Measurements from ENCODE around the gene HAUS3.

Gene HAUS3

DNA sequence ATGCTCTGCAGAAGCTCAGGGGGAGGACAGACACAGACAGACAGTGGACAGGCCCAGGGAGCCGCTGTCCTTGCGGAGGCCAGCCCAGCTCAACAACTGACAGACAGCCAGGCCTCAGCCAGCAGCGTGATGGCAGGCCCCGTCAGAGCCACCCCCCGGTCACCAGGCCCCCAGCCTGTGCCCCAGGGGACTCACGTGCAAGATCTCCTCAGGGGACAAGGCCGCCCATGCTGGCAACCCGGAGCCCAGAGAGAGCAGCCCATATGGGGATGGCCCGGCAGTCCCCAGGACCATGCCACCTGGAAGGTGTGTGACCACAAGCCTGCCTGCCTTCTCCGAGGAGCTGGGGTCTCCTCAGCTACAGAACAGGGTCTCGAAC lies 48.0 kb upstream of the HAUS3 start:
- Histone ChIP-seq H3K27me3 (ENCODE audit: insufficient read depth, low read length, poor library complexity) (no peaks in the 10 kb centered on the region), H3K4me1 (ENCODE audit: insufficient read depth, low read length) (peaks cover 40% of the 10 kb centered on the region), H3K27ac (ENCODE audit: low read length) (peak overlapping the region; percentile 68), H3K36me3 (ENCODE audit: insufficient read depth, low read length) (no peaks in the 10 kb centered on the region), H3K9ac (ENCODE audit: low read depth, low read length) (peak overlapping the region; percentile 42; the same call in 1 of the 2 replicates), H3K4me2 (ENCODE audit: insufficient read depth, low read length) (peak overlapping the region; percentile 56; the same call in 1 of the 2 replicates), H3K9me3 (ENCODE audit: insufficient read depth, low read length, severe bottlenecking) (no peaks in the 10 kb centered on the region), H2AFZ (ENCODE audit: low read depth, low read length) (no peak overlapping the region), H3K4me3 (ENCODE audit: low read depth in 1 of 2, low read length in 2 of 2) (no peak overlapping the region), H4K20me1 (ENCODE audit: insufficient read depth, low read length) (peaks cover 3% of the 10 kb centered on the region; the same call in 1 of the 2 replicates), H3K79me2 (ENCODE audit: insufficient read depth, low read length) (no peaks in the 10 kb centered on the region)
- DNase-seq (no peak), ATAC-seq (ENCODE audit: insufficient read depth, low read depth) (no peak)
- TF ChIP-seq, protein P1, sequence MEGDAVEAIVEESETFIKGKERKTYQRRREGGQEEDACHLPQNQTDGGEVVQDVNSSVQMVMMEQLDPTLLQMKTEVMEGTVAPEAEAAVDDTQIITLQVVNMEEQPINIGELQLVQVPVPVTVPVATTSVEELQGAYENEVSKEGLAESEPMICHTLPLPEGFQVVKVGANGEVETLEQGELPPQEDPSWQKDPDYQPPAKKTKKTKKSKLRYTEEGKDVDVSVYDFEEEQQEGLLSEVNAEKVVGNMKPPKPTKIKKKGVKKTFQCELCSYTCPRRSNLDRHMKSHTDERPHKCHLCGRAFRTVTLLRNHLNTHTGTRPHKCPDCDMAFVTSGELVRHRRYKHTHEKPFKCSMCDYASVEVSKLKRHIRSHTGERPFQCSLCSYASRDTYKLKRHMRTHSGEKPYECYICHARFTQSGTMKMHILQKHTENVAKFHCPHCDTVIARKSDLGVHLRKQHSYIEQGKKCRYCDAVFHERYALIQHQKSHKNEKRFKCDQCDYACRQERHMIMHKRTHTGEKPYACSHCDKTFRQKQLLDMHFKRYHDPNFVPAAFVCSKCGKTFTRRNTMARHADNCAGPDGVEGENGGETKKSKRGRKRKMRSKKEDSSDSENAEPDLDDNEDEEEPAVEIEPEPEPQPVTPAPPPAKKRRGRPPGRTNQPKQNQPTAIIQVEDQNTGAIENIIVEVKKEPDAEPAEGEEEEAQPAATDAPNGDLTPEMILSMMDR (IDR thresholded peaks at IDR 0.05; ENCODE audit: borderline replicate concordance, extremely low read depth, low read length, poor library complexity, severe bottlenecking), result no peak
- TF ChIP-seq EZH2 (IDR thresholded peaks at IDR 0.05; ENCODE audit: borderline replicate concordance, low read depth, low read length, severe bottlenecking), result no peak

DNA sequence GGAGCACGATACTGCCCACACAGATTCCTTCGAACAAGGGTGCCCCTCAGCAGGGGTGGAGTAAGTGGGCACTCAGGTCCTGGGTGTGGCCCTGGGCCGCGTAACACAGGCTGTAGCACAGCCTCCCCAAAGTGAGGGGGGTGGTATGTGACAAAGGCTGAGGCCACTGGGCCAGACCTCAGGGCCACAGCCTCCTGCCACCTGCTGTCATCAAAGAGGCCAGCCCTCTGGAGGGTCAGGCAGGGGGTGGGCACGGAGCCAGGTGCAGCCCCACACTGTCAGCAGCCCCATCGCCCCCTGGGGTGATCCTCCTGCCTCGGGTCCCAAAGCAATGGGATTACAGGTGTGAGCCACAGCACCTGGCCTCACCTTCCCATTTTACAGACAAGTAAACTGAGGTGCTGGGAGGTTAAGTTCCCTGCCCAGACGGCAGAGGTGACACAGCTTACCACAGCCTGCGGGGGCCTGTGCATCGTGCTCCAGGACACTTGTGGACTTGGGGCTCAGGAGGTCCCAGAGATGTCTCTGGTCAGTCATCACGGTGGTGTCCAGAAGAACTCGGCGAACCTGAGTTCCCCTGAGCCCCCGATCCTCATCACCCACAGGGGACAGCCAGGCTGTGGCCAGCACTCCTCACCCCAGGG lies 47.5 kb upstream of the HAUS3 start:
- Histone ChIP-seq H3K79me2 (ENCODE audit: insufficient read depth, low read length) (no peaks in the 10 kb centered on the region), H3K27me3 (ENCODE audit: insufficient read depth, low read length, poor library complexity) (no peaks in the 10 kb centered on the region), H3K4me3 (ENCODE audit: low read depth in 1 of 2, low read length in 2 of 2) (no peak overlapping the region), H3K4me2 (ENCODE audit: insufficient read depth, low read length) (no peak overlapping the region), H3K4me1 (ENCODE audit: insufficient read depth, low read length) (peaks cover 42% of the 10 kb centered on the region), H3K9me3 (ENCODE audit: insufficient read depth, low read length, severe bottlenecking) (no peaks in the 10 kb centered on the region), H3K27ac (ENCODE audit: low read length) (0 out of 2 replicates have a peak overlapping the region, but pooled peaks have one; percentile 68), H3K36me3 (ENCODE audit: insufficient read depth, low read length) (no peaks in the 10 kb centered on the region), H4K20me1 (ENCODE audit: insufficient read depth, low read length) (peaks cover 3% of the 10 kb centered on the region; the same call in 1 of the 2 replicates), H2AFZ (ENCODE audit: low read depth, low read length) (no peak overlapping the region), H3K9ac (ENCODE audit: low read depth, low read length) (no peak overlapping the region)
- ATAC-seq (ENCODE audit: insufficient read depth, low read depth), result no peak
- TF ChIP-seq, protein P1 (IDR thresholded peaks at IDR 0.05; ENCODE audit: borderline replicate concordance, extremely low read depth, low read length, poor library complexity, severe bottlenecking), result no peak
- TF ChIP-seq EZH2 (IDR thresholded peaks at IDR 0.05; ENCODE audit: borderline replicate concordance, low read depth, low read length, severe bottlenecking), result no peak
- no peak for DNase-seq

DNA sequence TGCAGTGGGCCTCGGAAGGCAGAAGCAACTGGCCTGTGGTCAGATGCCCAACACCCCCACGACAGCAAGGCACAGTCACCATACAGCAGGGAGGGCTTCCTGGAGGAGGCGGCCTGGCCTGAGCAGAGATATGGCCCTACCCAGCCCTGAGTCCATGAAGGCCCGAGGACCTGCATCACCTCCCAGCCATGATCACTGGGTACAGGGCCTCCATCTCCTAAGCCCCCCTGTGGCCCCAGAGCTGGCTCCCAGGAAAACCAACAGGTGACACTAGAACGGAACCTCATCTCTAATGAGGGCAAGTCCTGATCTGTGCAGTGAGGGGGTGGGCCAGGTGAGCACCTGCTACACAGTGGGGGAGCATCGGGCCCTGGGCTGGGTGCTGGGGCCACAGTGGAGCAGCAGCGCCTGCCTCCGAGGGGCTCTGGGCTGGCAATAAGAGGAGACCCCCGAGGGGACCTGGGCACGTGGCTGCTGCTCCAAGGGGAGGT lies 46.2 kb upstream of the HAUS3 start:
- no peak overlapping the region for H3K9ac ChIP-seq (ENCODE audit: low read depth, low read length)
- no peak for DNase-seq
- no peaks in the 10 kb centered on the region for H3K27me3 ChIP-seq (ENCODE audit: insufficient read depth, low read length, poor library complexity)
- no peak overlapping the region for H3K4me2 ChIP-seq (ENCODE audit: insufficient read depth, low read length)
- H3K4me1 ChIP-seq (ENCODE audit: insufficient read depth, low read length), result peaks cover 46% of the 10 kb centered on the region
- no peak overlapping the region for H2AFZ ChIP-seq (ENCODE audit: low read depth, low read length)
- peaks cover 3% of the 10 kb centered on the region; the same call in 1 of the 2 replicates for H4K20me1 ChIP-seq (ENCODE audit: insufficient read depth, low read length)
- H3K27ac ChIP-seq (ENCODE audit: low read length), result no peak overlapping the region
- H3K79me2 ChIP-seq (ENCODE audit: insufficient read depth, low read length), result no peaks in the 10 kb centered on the region
- no peaks in the 10 kb centered on the region for H3K36me3 ChIP-seq (ENCODE audit: insufficient read depth, low read length)
- no peak for ATAC-seq (ENCODE audit: insufficient read depth, low read depth)
- no peak overlapping the region for H3K4me3 ChIP-seq (ENCODE audit: low read depth in 1 of 2, low read length in 2 of 2)
- no peaks in the 10 kb centered on the region for H3K9me3 ChIP-seq (ENCODE audit: insufficient read depth, low read length, severe bottlenecking)
- TF ChIP-seq, protein P1 (IDR thresholded peaks at IDR 0.05; ENCODE audit: borderline replicate concordance, extremely low read depth, low read length, poor library complexity, severe bottlenecking), result no peak
- TF ChIP-seq EZH2 (IDR thresholded peaks at IDR 0.05; ENCODE audit: borderline replicate concordance, low read depth, low read length, severe bottlenecking), result no peak
